ENCODE measurements around the gene KIF6.
"Not testable (repeated sequence)": the region's sequence is repeated elsewhere in the genome, so short reads cannot be mapped to it uniquely, and the experiment has no call there.

The KIF6 gene

GRCh38 chr6:39707962-39708683 is 17.1 kb downstream of the KIF6 start:
- no peak for DNase-seq

- no peak for DNase-seq
These were observed 18.3 kb downstream of the KIF6 start for GRCh38 chr6:39706819-39707335.

GRCh38 chr6:39702265-39702664 is 22.9 kb downstream of the KIF6 start:
- DNase-seq: no peak

- DNase-seq: no peak
These were observed 24.8 kb downstream of the KIF6 start for GRCh38 chr6:39700362-39700761.

GRCh38 chr6:39698789-39699188 is 26.4 kb downstream of the KIF6 start:
- DNase-seq: no peak

GRCh38 chr6:39696986-39697788 is 28.0 kb downstream of the KIF6 start:
- DNase-seq: no peak

GRCh38 chr6:39695447-39695846 is 29.8 kb downstream of the KIF6 start:
- no peak for DNase-seq

- no peak for DNase-seq
These were observed 32.0 kb downstream of the KIF6 start for GRCh38 chr6:39693206-39693605.

GRCh38 chr6:39688494-39688893 is 36.7 kb downstream of the KIF6 start:
- DNase-seq: no peak

GRCh38 chr6:39686976-39687375 is 38.2 kb downstream of the KIF6 start:
- no peak for DNase-seq

GRCh38 chr6:39685938-39686337 is 39.3 kb downstream of the KIF6 start:
- DNase-seq: no peak

GRCh38 chr6:39685489-39685826 is 39.8 kb downstream of the KIF6 start:
- DNase-seq: no peak

- no peak for DNase-seq
These were observed 40.3 kb downstream of the KIF6 start for GRCh38 chr6:39684790-39685488.

- DNase-seq: no peak
These were observed 43.5 kb downstream of the KIF6 start for GRCh38 chr6:39681674-39682121.

GRCh38 chr6:39678914-39679313 is 46.3 kb downstream of the KIF6 start:
- DNase-seq: no peak

- not testable (repeated sequence) for DNase-seq
These were observed 47.9 kb downstream of the KIF6 start for GRCh38 chr6:39677318-39677717.

GRCh38 chr6:39670519-39670918 is 54.7 kb downstream of the KIF6 start:
- DNase-seq: no peak

GRCh38 chr6:39669973-39670342 is 55.2 kb downstream of the KIF6 start:
- no peak for DNase-seq

- DNase-seq: no peak
These were observed 55.8 kb downstream of the KIF6 start for GRCh38 chr6:39669207-39669972.

GRCh38 chr6:39666706-39667489 is 58.3 kb downstream of the KIF6 start:
- DNase-seq: no peak

GRCh38 chr6:39665861-39666260 is 59.3 kb downstream of the KIF6 start:
- DNase-seq: no peak

GRCh38 chr6:39664173-39664572 is 61.0 kb downstream of the KIF6 start:
- DNase-seq: no peak
